ENCODE data around the gene TTLL5.

TTLL5 gene

GRCh38 chr14:75649773-75650172, 11.3 kb upstream of the TTLL5 start:
- Histone ChIP-seq H3K36me3 (ENCODE audit: control insufficient read depth, insufficient read depth, low read length) (peaks cover 57% of the 10 kb centered on the region), H3K9ac (ENCODE audit: low read length) (no peak overlapping the region), H3K27me3 (ENCODE audit: control insufficient read depth, insufficient read depth, low read length) (no peaks in the 10 kb centered on the region), H3K4me1 (ENCODE audit: control insufficient read depth, insufficient read depth, low read length) (peaks cover 3% of the 10 kb centered on the region; the same call in 1 of the 2 replicates), H3K9me3 (ENCODE audit: control insufficient read depth, insufficient read depth, low read depth, low read length) (no peaks in the 10 kb centered on the region), H3K27ac (ENCODE audit: low read depth, low read length) (no peak overlapping the region), H3K4me3 (ENCODE audit: low read depth, low read length) (no peak overlapping the region)

DNA sequence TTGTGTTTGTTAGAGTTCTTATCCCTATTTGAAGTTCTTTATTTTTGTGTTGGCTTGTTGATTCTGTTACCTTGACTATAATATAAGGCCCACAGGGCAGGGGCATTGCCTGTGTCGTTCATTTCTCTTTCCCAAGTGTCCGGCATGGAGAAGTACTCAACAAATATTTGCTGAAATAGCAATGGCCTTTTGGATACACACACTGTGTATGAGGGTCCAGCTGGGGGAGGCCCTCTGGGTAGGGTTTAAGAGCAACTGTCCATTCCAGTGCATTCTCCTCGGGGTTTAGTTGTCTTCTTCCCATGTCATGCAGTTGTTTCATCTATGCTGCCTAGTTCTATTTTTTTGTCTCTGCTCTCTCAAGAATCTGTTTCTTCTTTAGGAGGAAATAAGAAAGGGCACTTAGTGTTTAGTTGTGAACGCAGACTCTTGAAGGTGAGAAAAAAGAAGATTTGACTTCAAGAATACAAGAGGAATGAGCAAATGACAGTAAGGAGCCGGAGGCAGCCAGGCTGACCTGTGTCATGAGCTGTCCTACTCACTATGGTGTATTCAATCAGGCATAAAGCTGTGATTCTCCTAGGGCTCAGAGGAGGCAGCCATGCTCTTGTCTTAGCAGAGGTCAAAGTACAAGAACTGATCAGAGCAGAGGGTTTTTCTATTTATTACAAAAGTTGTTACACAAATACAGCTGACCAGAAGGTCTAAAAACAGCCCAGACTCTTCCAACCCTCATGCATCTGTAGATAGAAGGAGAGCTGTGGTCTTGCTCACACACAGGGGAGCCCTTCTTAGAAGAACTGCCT, 10.6 kb upstream of the TTLL5 start:
- no peak overlapping the region for H3K27ac ChIP-seq (ENCODE audit: low read depth, low read length)
- H3K36me3 ChIP-seq (ENCODE audit: control insufficient read depth, insufficient read depth, low read length): peaks cover 62% of the 10 kb centered on the region
- no peak overlapping the region for H3K4me3 ChIP-seq (ENCODE audit: low read depth, low read length)
- H3K27me3 ChIP-seq (ENCODE audit: control insufficient read depth, insufficient read depth, low read length): no peaks in the 10 kb centered on the region
- no peaks in the 10 kb centered on the region for H3K9me3 ChIP-seq (ENCODE audit: control insufficient read depth, insufficient read depth, low read depth, low read length)
- H3K4me1 ChIP-seq (ENCODE audit: control insufficient read depth, insufficient read depth, low read length): peaks cover 3% of the 10 kb centered on the region; the same call in 1 of the 2 replicates
- no peak overlapping the region for H3K9ac ChIP-seq (ENCODE audit: low read length)

DNA sequence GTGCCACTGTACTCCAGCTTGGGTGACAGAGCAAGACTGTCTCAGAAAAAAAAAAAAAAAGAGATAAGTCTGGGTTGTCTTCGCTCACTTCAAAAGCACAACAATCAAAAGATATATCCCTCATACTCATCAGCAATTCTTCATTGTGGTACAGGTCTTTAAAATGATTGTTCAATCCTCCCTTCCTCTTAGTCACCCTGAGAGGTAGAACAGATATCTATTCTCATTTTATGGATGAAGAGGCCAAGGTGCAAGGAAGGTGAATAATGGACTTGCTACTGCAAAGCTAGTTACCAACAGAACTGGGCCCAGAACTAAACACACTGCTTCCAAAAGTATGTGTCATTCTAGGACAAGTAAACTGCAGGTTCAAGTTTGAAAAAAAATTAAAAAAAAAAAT, 7.5 kb upstream of the TTLL5 start:
- no peaks in the 10 kb centered on the region for H3K4me1 ChIP-seq (ENCODE audit: control insufficient read depth, insufficient read depth, low read length)
- H3K9ac ChIP-seq (ENCODE audit: low read length): no peak overlapping the region
- no peaks in the 10 kb centered on the region for H3K27me3 ChIP-seq (ENCODE audit: control insufficient read depth, insufficient read depth, low read length)
- H3K9me3 ChIP-seq (ENCODE audit: control insufficient read depth, insufficient read depth, low read depth, low read length): no peaks in the 10 kb centered on the region
- H3K36me3 ChIP-seq (ENCODE audit: control insufficient read depth, insufficient read depth, low read length): peaks cover 73% of the 10 kb centered on the region
- H3K27ac ChIP-seq (ENCODE audit: low read depth, low read length): no peak overlapping the region
- H3K4me3 ChIP-seq (ENCODE audit: low read depth, low read length): no peak overlapping the region

DNA sequence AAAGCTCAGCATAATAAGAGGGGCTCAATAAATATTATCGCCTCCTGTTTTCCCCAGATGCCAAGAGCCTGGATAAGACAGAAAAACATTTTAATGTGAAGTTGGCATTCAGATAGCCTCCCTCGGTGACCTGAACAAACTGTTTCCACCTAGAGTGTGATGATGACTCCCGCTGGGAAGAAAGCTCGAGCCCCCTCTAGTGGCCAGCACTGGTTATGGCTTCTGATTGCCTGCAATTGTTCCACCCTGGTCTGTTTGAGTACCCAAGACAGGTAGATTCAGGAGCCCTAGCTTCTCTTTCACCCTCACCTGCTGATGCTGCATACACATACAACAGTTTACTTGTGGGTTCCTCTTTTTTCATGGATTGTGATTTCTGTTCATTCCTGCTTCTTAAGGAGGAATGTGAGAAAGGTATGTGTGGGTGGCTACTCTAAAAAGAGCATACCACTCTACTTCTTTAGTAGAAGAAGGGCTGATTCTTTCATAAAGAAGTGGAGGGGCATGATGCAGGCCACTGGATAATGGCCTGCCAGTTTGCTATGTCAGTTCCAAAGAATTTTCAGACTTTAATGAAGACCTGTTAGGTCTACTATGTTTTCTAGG, 6.8 kb upstream of the TTLL5 start:
- Histone ChIP-seq H3K4me1 (ENCODE audit: control insufficient read depth, insufficient read depth, low read length) (no peaks in the 10 kb centered on the region), H3K4me3 (ENCODE audit: low read depth, low read length) (no peak overlapping the region), H3K9ac (ENCODE audit: low read length) (no peak overlapping the region), H3K9me3 (ENCODE audit: control insufficient read depth, insufficient read depth, low read depth, low read length) (no peaks in the 10 kb centered on the region), H3K27ac (ENCODE audit: low read depth, low read length) (no peak overlapping the region), H3K27me3 (ENCODE audit: control insufficient read depth, insufficient read depth, low read length) (no peaks in the 10 kb centered on the region), H3K36me3 (ENCODE audit: control insufficient read depth, insufficient read depth, low read length) (peaks cover 73% of the 10 kb centered on the region)

- Histone ChIP-seq H3K4me1 (ENCODE audit: control insufficient read depth, insufficient read depth, low read length) (peaks cover 2% of the 10 kb centered on the region; the same call in 1 of the 2 replicates), H3K9ac (ENCODE audit: low read length) (no peak overlapping the region), H3K36me3 (ENCODE audit: control insufficient read depth, insufficient read depth, low read length) (peaks cover 63% of the 10 kb centered on the region), H3K4me3 (ENCODE audit: low read depth, low read length) (no peak overlapping the region), H3K27ac (ENCODE audit: low read depth, low read length) (no peak overlapping the region), H3K9me3 (ENCODE audit: control insufficient read depth, insufficient read depth, low read depth, low read length) (no peaks in the 10 kb centered on the region), H3K27me3 (ENCODE audit: control insufficient read depth, insufficient read depth, low read length) (no peaks in the 10 kb centered on the region)
These were observed 5.8 kb upstream of the TTLL5 start for GRCh38 chr14:75655235-75655634.

DNA sequence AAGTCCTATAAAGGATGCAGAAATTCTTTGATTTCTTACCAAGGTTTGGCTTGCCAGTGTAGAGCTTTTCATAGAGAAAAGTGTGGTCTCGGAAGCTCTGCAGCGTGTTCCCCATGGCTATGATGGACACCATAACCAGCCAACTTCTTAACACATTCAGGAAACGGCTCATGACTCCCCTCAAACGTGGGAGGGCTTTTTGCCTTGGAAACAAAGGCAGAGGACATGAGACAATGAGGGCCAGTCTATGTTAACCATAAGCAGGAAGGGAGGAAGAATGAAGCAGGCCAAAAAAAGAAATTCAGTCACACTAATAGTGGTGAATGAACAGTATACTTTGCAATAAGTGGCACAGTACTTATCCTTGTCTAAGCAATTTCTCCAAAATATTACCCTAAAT, 3.7 kb upstream of the TTLL5 start:
- no peaks in the 10 kb centered on the region for H3K27me3 ChIP-seq (ENCODE audit: control insufficient read depth, insufficient read depth, low read length)
- H3K9ac ChIP-seq (ENCODE audit: low read length): no peak overlapping the region
- H3K36me3 ChIP-seq (ENCODE audit: control insufficient read depth, insufficient read depth, low read length): peaks cover 42% of the 10 kb centered on the region
- H3K27ac ChIP-seq (ENCODE audit: low read depth, low read length): no peak overlapping the region
- H3K4me1 ChIP-seq (ENCODE audit: control insufficient read depth, insufficient read depth, low read length): peaks cover 2% of the 10 kb centered on the region; the same call in 1 of the 2 replicates
- H3K4me3 ChIP-seq (ENCODE audit: low read depth, low read length): no peak overlapping the region
- H3K9me3 ChIP-seq (ENCODE audit: control insufficient read depth, insufficient read depth, low read depth, low read length): no peaks in the 10 kb centered on the region

- Histone ChIP-seq H3K9me3 (ENCODE audit: control insufficient read depth, insufficient read depth, low read depth, low read length) (no peaks in the 10 kb centered on the region), H3K4me3 (ENCODE audit: low read depth, low read length) (no peak overlapping the region), H3K4me1 (ENCODE audit: control insufficient read depth, insufficient read depth, low read length) (peaks cover 6% of the 10 kb centered on the region), H3K27me3 (ENCODE audit: control insufficient read depth, insufficient read depth, low read length) (no peaks in the 10 kb centered on the region), H3K9ac (ENCODE audit: low read length) (no peak overlapping the region), H3K36me3 (ENCODE audit: control insufficient read depth, insufficient read depth, low read length) (peaks cover 43% of the 10 kb centered on the region), H3K27ac (ENCODE audit: low read depth, low read length) (no peak overlapping the region)
These were observed 2.1 kb upstream of the TTLL5 start for GRCh38 chr14:75658957-75659356.

- H3K9me3 ChIP-seq (ENCODE audit: control insufficient read depth, insufficient read depth, low read depth, low read length): no peaks in the 10 kb centered on the region
- peaks cover 6% of the 10 kb centered on the region for H3K4me1 ChIP-seq (ENCODE audit: control insufficient read depth, insufficient read depth, low read length)
- peak overlapping the region; percentile 88 for H3K4me3 ChIP-seq (ENCODE audit: low read depth, low read length)
- H3K9ac ChIP-seq (ENCODE audit: low read length): peak overlapping the region; percentile 66
- no peak overlapping the region for H3K27ac ChIP-seq (ENCODE audit: low read depth, low read length)
- H3K27me3 ChIP-seq (ENCODE audit: control insufficient read depth, insufficient read depth, low read length): no peaks in the 10 kb centered on the region
- H3K36me3 ChIP-seq (ENCODE audit: control insufficient read depth, insufficient read depth, low read length): peaks cover 37% of the 10 kb centered on the region
These were observed 812 bp upstream of the TTLL5 start for GRCh38 chr14:75660238-75660629.

DNA sequence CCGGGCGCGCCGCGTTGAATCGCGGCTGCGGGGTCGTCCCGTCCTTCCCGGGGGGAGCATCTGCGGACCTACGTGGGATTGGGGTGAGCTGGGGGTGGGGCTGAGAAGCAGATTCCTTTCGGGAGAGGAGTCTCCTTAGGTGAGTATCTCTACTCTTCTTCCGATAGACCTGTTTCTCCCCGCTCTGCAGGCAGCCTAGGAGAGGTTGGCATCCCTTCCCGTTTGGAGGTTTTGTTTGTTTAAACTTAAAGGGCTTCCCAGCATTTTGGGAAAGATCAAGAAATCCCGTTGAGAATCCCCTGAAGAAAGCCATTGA, 411 bp downstream of the TTLL5 start:
- Histone ChIP-seq H3K4me3 (ENCODE audit: low read depth, low read length) (peak overlapping the region; percentile 88), H3K27ac (ENCODE audit: low read depth, low read length) (peak overlapping the region; percentile 26; the same call in 1 of the 2 replicates), H3K9ac (ENCODE audit: low read length) (peak overlapping the region; percentile 59), H3K27me3 (ENCODE audit: control insufficient read depth, insufficient read depth, low read length) (no peaks in the 10 kb centered on the region), H3K4me1 (ENCODE audit: control insufficient read depth, insufficient read depth, low read length) (peaks cover 6% of the 10 kb centered on the region), H3K36me3 (ENCODE audit: control insufficient read depth, insufficient read depth, low read length) (peaks cover 28% of the 10 kb centered on the region), H3K9me3 (ENCODE audit: control insufficient read depth, insufficient read depth, low read depth, low read length) (no peaks in the 10 kb centered on the region)

- Histone ChIP-seq H3K27ac (ENCODE audit: low read depth, low read length) (no peak overlapping the region), H3K4me3 (ENCODE audit: low read depth, low read length) (no peak overlapping the region), H3K4me1 (ENCODE audit: control insufficient read depth, insufficient read depth, low read length) (peaks cover 6% of the 10 kb centered on the region), H3K9ac (ENCODE audit: low read length) (no peak overlapping the region), H3K27me3 (ENCODE audit: control insufficient read depth, insufficient read depth, low read length) (no peaks in the 10 kb centered on the region), H3K36me3 (ENCODE audit: control insufficient read depth, insufficient read depth, low read length) (peaks cover 17% of the 10 kb centered on the region), H3K9me3 (ENCODE audit: control insufficient read depth, insufficient read depth, low read depth, low read length) (no peaks in the 10 kb centered on the region)
These were observed 1.9 kb downstream of the TTLL5 start for GRCh38 chr14:75662966-75663365.

- Histone ChIP-seq H3K27ac (ENCODE audit: low read depth, low read length) (no peak overlapping the region), H3K36me3 (ENCODE audit: control insufficient read depth, insufficient read depth, low read length) (peaks cover 34% of the 10 kb centered on the region), H3K27me3 (ENCODE audit: control insufficient read depth, insufficient read depth, low read length) (no peaks in the 10 kb centered on the region), H3K4me3 (ENCODE audit: low read depth, low read length) (no peak overlapping the region), H3K9ac (ENCODE audit: low read length) (no peak overlapping the region), H3K4me1 (ENCODE audit: control insufficient read depth, insufficient read depth, low read length) (peaks cover 3% of the 10 kb centered on the region; the same call in 1 of the 2 replicates), H3K9me3 (ENCODE audit: control insufficient read depth, insufficient read depth, low read depth, low read length) (no peaks in the 10 kb centered on the region)
These were observed 6.2 kb downstream of the TTLL5 start for GRCh38 chr14:75667099-75667765.
